Karpas-422 (cell line): Measurements from ENCODE around the gene ZCCHC24. TPM values are rescaled to one million over a fixed set of nuclear protein-coding genes. Genes with fewer than 3 reads are reported as not detected.
"Not testable (repeated sequence)": the region's sequence is repeated elsewhere in the genome, so short reads cannot be mapped to it uniquely, and the experiment has no call there.

ENCODE experiments used
- DNase-seq: peaks from one replicate; pipeline ENCODE4 v3.0.0-alpha.2; 2015
- H2AFZ ChIP-seq: fragments of 200-600 bp; sonication (generic); 2 replicates; pipeline ENCODE4 v1.6.1; 2014; ENCODE audit warnings: antibody characterized with exemption, low read length, mixed read lengths
- H3K27ac ChIP-seq: fragments of 200-600 bp; sonication (generic); 2 replicates; pipeline ENCODE4 v1.5.1; 2014; ENCODE audit warnings: mild to moderate bottlenecking, low read length, moderate library complexity
- H3K27me3 ChIP-seq: fragments of 200-600 bp; sonication (generic); 2 replicates; pipeline ENCODE4 v1.6.1; 2014; ENCODE audit warnings: low read length, mixed read lengths
- H3K36me3 ChIP-seq: fragments of 200-600 bp; sonication (generic); 2 replicates; pipeline ENCODE4 v1.6.1; 2014; ENCODE audit warnings: low read length, mixed read lengths; ENCODE audit not compliant: insufficient read depth
- H3K4me1 ChIP-seq: fragments of 200-600 bp; sonication (generic); 2 replicates; pipeline ENCODE4 v1.6.1; 2014; ENCODE audit warnings: mild to moderate bottlenecking, low read length, mixed read lengths
- H3K4me2 ChIP-seq: fragments of 200-600 bp; sonication (generic); 2 replicates; pipeline ENCODE4 v1.6.1; 2014; ENCODE audit warnings: low read length, low read depth, mild to moderate bottlenecking; ENCODE audit not compliant: poor library complexity, severe bottlenecking
- H3K4me3 ChIP-seq: fragments of 200-600 bp; sonication (generic); 2 replicates; pipeline ENCODE4 v1.5.1; 2014; ENCODE audit warnings: mild to moderate bottlenecking, antibody characterized with exemption, low read length, mixed read lengths
- H3K79me2 ChIP-seq: fragments of 200-600 bp; sonication (generic); 2 replicates; pipeline ENCODE4 v1.6.1; 2014; ENCODE audit warnings: mild to moderate bottlenecking, low read length, mixed read lengths
- H3K9ac ChIP-seq: fragments of 200-600 bp; sonication (generic); 2 replicates; pipeline ENCODE4 v1.6.0; 2014; ENCODE audit warnings: low read length
- H3K9me2 ChIP-seq: fragments of 200-600 bp; sonication (generic), shearing (Covaris generic); replicated peaks from 2 replicates; pipeline ENCODE4 v1.6.0; 2014; ENCODE audit warnings: mild to moderate bottlenecking, low read length, moderate library complexity; ENCODE audit not compliant: insufficient read depth
- H3K9me3 ChIP-seq: fragments of 300-700, 200-600 bp; sonication (generic); 2 replicates; pipeline ENCODE4 v1.6.1; 2014; ENCODE audit warnings: low read length, mixed read lengths
- H4K20me1 ChIP-seq: fragments of 200-600 bp; sonication (generic); 2 replicates; pipeline ENCODE4 v1.6.1; 2014; ENCODE audit warnings: mild to moderate bottlenecking, antibody characterized with exemption, low read length, low read depth; ENCODE audit not compliant: insufficient read depth
- total RNA-seq: library from RNA; depleted of rRNA; stranded (reverse); fragments of >200 nt; shearing (Covaris generic); gene quantifications from 2 replicates; pipeline ENCODE4 v1.2.3, GENCODE V29; 2014; ENCODE audit warnings: low replicate concordance

ZCCHC24 gene
- total RNA-seq, 1 experiment from 2014 or later = 0.60 TPM

GRCh38 chr10:79447249-79447648 is 1.8 kb upstream of the ZCCHC24 start:
- not testable (repeated sequence) for DNase-seq, H3K4me2 ChIP-seq, H2AFZ ChIP-seq, H3K4me3 ChIP-seq, H3K27ac ChIP-seq, H4K20me1 ChIP-seq, H3K9me2 ChIP-seq, H3K36me3 ChIP-seq, H3K79me2 ChIP-seq, H3K27me3 ChIP-seq, H3K9me3 ChIP-seq, H3K9ac ChIP-seq
- H3K4me1 ChIP-seq = peaks cover 18% of the 10 kb centered on the region

- no peak for DNase-seq
- Histone ChIP-seq H4K20me1 (no peaks in the 10 kb centered on the region), H3K4me1 (peaks cover 18% of the 10 kb centered on the region), H3K27me3 (no peaks in the 10 kb centered on the region), H3K27ac (no peak overlapping the region), H3K4me2 (no peak overlapping the region), H3K79me2 (no peaks in the 10 kb centered on the region), H3K36me3 (no peaks in the 10 kb centered on the region), H2AFZ (no peak overlapping the region), H3K9me3 (no peaks in the 10 kb centered on the region), H3K4me3 (no peak overlapping the region), H3K9ac (no peak overlapping the region), H3K9me2 (no peaks in the 10 kb centered on the region)
Observed at GRCh38 chr10:79446758-79447084, 1.3 kb upstream of the ZCCHC24 start.

GRCh38 chr10:79445977-79446757 is 743 bp upstream of the ZCCHC24 start:
- Histone ChIP-seq H3K9ac (no peak overlapping the region), H3K27me3 (no peaks in the 10 kb centered on the region), H3K36me3 (no peaks in the 10 kb centered on the region), H4K20me1 (no peaks in the 10 kb centered on the region), H3K4me1 (peaks cover 18% of the 10 kb centered on the region), H3K9me2 (no peaks in the 10 kb centered on the region), H3K9me3 (no peaks in the 10 kb centered on the region), H3K27ac (no peak overlapping the region), H3K4me2 (peak overlapping the region; percentile 54), H3K4me3 (no peak overlapping the region), H2AFZ (peak overlapping the region; percentile 16; the same call in 1 of the 2 replicates), H3K79me2 (no peaks in the 10 kb centered on the region)
- DNase-seq = no peak

- Histone ChIP-seq H2AFZ (0 out of 2 replicates have a peak overlapping the region, but pooled peaks have one; percentile 10), H3K27me3 (no peaks in the 10 kb centered on the region), H3K36me3 (no peaks in the 10 kb centered on the region), H3K9me3 (no peaks in the 10 kb centered on the region), H4K20me1 (no peaks in the 10 kb centered on the region), H3K79me2 (no peaks in the 10 kb centered on the region), H3K27ac (no peak overlapping the region), H3K9me2 (no peaks in the 10 kb centered on the region), H3K4me2 (peak overlapping the region; percentile 82), H3K9ac (peak overlapping the region; percentile 49), H3K4me3 (peak overlapping the region; percentile 60; the same call in 1 of the 2 replicates), H3K4me1 (peaks cover 18% of the 10 kb centered on the region)
- peak; percentile 60 for DNase-seq
Observed at GRCh38 chr10:79444199-79445119, 965 bp downstream of the ZCCHC24 start.

- Histone ChIP-seq H3K9ac (peak overlapping the region; percentile 49), H3K4me3 (peak overlapping the region; percentile 60; the same call in 1 of the 2 replicates)
- DNase-seq = no peak
Observed at GRCh38 chr10:79443338-79444198, 1.9 kb downstream of the ZCCHC24 start.

GRCh38 chr10:79442171-79443040 is 3.0 kb downstream of the ZCCHC24 start:
- no peaks in the 10 kb centered on the region for H3K36me3 ChIP-seq
- H3K9ac ChIP-seq = no peak overlapping the region
- no peak overlapping the region for H3K27ac ChIP-seq
- no peak overlapping the region for H3K4me3 ChIP-seq
- DNase-seq = no peak
- H3K27me3 ChIP-seq = no peaks in the 10 kb centered on the region
- no peaks in the 10 kb centered on the region for H3K79me2 ChIP-seq
- no peaks in the 10 kb centered on the region for H3K9me2 ChIP-seq
- H3K9me3 ChIP-seq = no peaks in the 10 kb centered on the region
- no peak overlapping the region for H3K4me2 ChIP-seq
- H2AFZ ChIP-seq = no peak overlapping the region
- peaks cover 18% of the 10 kb centered on the region for H3K4me1 ChIP-seq
- no peaks in the 10 kb centered on the region for H4K20me1 ChIP-seq

More at GRCh38 chr10:79443338-79444198, 1.9 kb downstream of the ZCCHC24 start:
- H3K4me1 ChIP-seq = peaks cover 18% of the 10 kb centered on the region
- no peak overlapping the region for H2AFZ ChIP-seq
- H4K20me1 ChIP-seq = no peaks in the 10 kb centered on the region
- H3K9me2 ChIP-seq = no peaks in the 10 kb centered on the region
- H3K36me3 ChIP-seq = no peaks in the 10 kb centered on the region
- H3K9me3 ChIP-seq = no peaks in the 10 kb centered on the region
- no peak overlapping the region for H3K27ac ChIP-seq
- H3K27me3 ChIP-seq = no peaks in the 10 kb centered on the region
- no peaks in the 10 kb centered on the region for H3K79me2 ChIP-seq
- H3K4me2 ChIP-seq = peak overlapping the region; percentile 82

GRCh38 chr10:79441433-79441832 is 4.0 kb downstream of the ZCCHC24 start:
- Histone ChIP-seq H3K9ac (no peak overlapping the region), H3K4me1 (peaks cover 18% of the 10 kb centered on the region), H3K9me3 (no peaks in the 10 kb centered on the region), H3K79me2 (no peaks in the 10 kb centered on the region), H3K27ac (no peak overlapping the region), H3K36me3 (no peaks in the 10 kb centered on the region), H2AFZ (no peak overlapping the region), H3K4me2 (no peak overlapping the region), H4K20me1 (no peaks in the 10 kb centered on the region), H3K9me2 (no peaks in the 10 kb centered on the region), H3K4me3 (no peak overlapping the region), H3K27me3 (no peaks in the 10 kb centered on the region)
- no peak for DNase-seq
